ENCODE data around the gene NDUFA5.

The NDUFA5 gene

GRCh38 chr7:123571187-123571586, 13.6 kb upstream of the NDUFA5 start:
- no peak overlapping the region for H3K4me3 ChIP-seq (ENCODE audit: low read depth, low read length)
- TF ChIP-seq CTCF (IDR thresholded peaks at IDR 0.05; ENCODE audit: low read depth, low read length) (no peak), POLR2A (IDR thresholded peaks at IDR 0.05; ENCODE audit: extremely low read depth, insufficient read length) (no peak), MAX (IDR thresholded peaks at IDR 0.05; ENCODE audit: low read depth, low read length) (no peak), MYC (IDR thresholded peaks at IDR 0.05; ENCODE audit: low read depth, low read length) (no peak)
- no peak for DNase-seq (ENCODE audit: low read depth)

- DNase-seq (ENCODE audit: low read depth): no peak
- H3K4me3 ChIP-seq (ENCODE audit: low read depth, low read length): no peak overlapping the region
- TF ChIP-seq CTCF (IDR thresholded peaks at IDR 0.05; ENCODE audit: low read depth, low read length): no peak
- TF ChIP-seq MAX (IDR thresholded peaks at IDR 0.05; ENCODE audit: low read depth, low read length): no peak
- no peak for TF ChIP-seq MYC (IDR thresholded peaks at IDR 0.05; ENCODE audit: low read depth, low read length)
- no peak for TF ChIP-seq POLR2A (IDR thresholded peaks at IDR 0.05; ENCODE audit: extremely low read depth, insufficient read length)
These were observed 13.0 kb upstream of the NDUFA5 start for GRCh38 chr7:123570390-123571182.

- H3K4me3 ChIP-seq (ENCODE audit: low read depth, low read length): no peak overlapping the region
- peak; percentile 36 for DNase-seq (ENCODE audit: low read depth)
- TF ChIP-seq POLR2A (IDR thresholded peaks at IDR 0.05; ENCODE audit: extremely low read depth, insufficient read length) (no peak), CTCF (IDR thresholded peaks at IDR 0.05; ENCODE audit: low read depth, low read length) (no peak), MYC (IDR thresholded peaks at IDR 0.05; ENCODE audit: low read depth, low read length) (no peak), MAX (IDR thresholded peaks at IDR 0.05; ENCODE audit: low read depth, low read length) (no peak)
These were observed 11.9 kb upstream of the NDUFA5 start for GRCh38 chr7:123569352-123570010.

GRCh38 chr7:123562121-123562520, 4.5 kb upstream of the NDUFA5 start:
- H3K4me3 ChIP-seq (ENCODE audit: low read depth, low read length): no peak overlapping the region
- no peak for DNase-seq (ENCODE audit: low read depth)
- TF ChIP-seq MAX (IDR thresholded peaks at IDR 0.05; ENCODE audit: low read depth, low read length): no peak
- no peak for TF ChIP-seq MYC (IDR thresholded peaks at IDR 0.05; ENCODE audit: low read depth, low read length)
- no peak for TF ChIP-seq POLR2A (IDR thresholded peaks at IDR 0.05; ENCODE audit: extremely low read depth, insufficient read length)
- TF ChIP-seq CTCF (IDR thresholded peaks at IDR 0.05; ENCODE audit: low read depth, low read length): no peak

GRCh38 chr7:123558289-123558874, 764 bp upstream of the NDUFA5 start:
- DNase-seq (ENCODE audit: low read depth): no peak
- peak overlapping the region; percentile 80 for H3K4me3 ChIP-seq (ENCODE audit: low read depth, low read length)
- TF ChIP-seq MAX (IDR thresholded peaks at IDR 0.05; ENCODE audit: low read depth, low read length): no peak
- no peak for TF ChIP-seq POLR2A (IDR thresholded peaks at IDR 0.05; ENCODE audit: extremely low read depth, insufficient read length)
- TF ChIP-seq CTCF (IDR thresholded peaks at IDR 0.05; ENCODE audit: low read depth, low read length): no peak
- TF ChIP-seq MYC (IDR thresholded peaks at IDR 0.05; ENCODE audit: low read depth, low read length): no peak

All from NB4 (cell line).